ENCODE results near the gene ZHX3. TPM values are rescaled to one million over a fixed set of nuclear protein-coding genes. Genes with fewer than 3 reads are reported as not detected.

Gene ZHX3
- total and polyA plus RNA-seq, 4 donors: 3.2 to 30.0 (median 8.0) TPM

DNA sequence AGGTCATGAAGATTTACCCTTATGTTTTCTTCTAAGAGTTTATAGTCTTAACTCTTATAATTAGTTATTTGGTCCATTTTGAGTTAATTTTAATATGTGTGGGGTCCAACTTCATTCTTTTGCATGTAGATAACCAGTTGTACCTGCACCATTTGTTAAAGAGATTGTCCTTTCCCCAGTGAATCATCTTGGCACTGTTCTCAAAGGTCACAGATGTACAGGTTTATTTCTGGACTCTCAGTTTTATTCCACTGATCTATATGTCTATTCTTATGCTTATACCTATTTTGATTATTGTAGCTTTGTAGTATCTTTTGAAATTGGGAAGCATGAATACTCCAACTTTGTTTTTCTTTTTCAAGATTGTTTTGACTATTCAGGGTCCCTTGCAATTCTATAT is 44.1 kb downstream of the ZHX3 start:
- Histone ChIP-seq H3K27me3 (ENCODE audit: control insufficient read depth in 4 of 4, insufficient read depth in 4 of 4, low read length in 3 of 4) (no peaks in the 10 kb centered on the region), H3K9me3 (ENCODE audit: control insufficient read depth in 4 of 4, low read length in 3 of 4) (no peaks in the 10 kb centered on the region), H3K9ac (ENCODE audit: low read depth in 1 of 2, low read length in 2 of 2) (no peak overlapping the region), H3K4me3 (ENCODE audit: low read depth in 1 of 3, low read length in 3 of 3) (no peak overlapping the region), H3K4me1 (ENCODE audit: control insufficient read depth in 4 of 4, insufficient read depth in 4 of 4, low read length in 3 of 4) (peaks cover 0 to 13% (median 5%) of the 10 kb centered on the region in 4 donors), H3K36me3 (ENCODE audit: control insufficient read depth in 4 of 4, insufficient read depth in 3 of 4, low read depth in 1 of 4, low read length in 3 of 4) (peaks cover 0 to 2% (median 0%) of the 10 kb centered on the region in 4 donors), H3K27ac (ENCODE audit: low read depth in 1 of 2, low read length in 2 of 2) (no peak overlapping the region)
- no peak for DNase-seq (ENCODE audit: low spot score)
- TF ChIP-seq GABPA (IDR thresholded peaks at IDR 0.05 in 1 of 2, conservative IDR thresholded peaks at IDR 0.05 in 1 of 2): no peak
- no peak for TF ChIP-seq EGR1 (IDR thresholded peaks at IDR 0.05; ENCODE audit: low read depth in 2 of 2)
- no peak for TF ChIP-seq JUND (IDR thresholded peaks at IDR 0.05)
- TF ChIP-seq NR2F2 (IDR thresholded peaks at IDR 0.05): no peak
- TF ChIP-seq RAD21 (IDR thresholded peaks at IDR 0.05): no peak
- TF ChIP-seq, protein P1, sequence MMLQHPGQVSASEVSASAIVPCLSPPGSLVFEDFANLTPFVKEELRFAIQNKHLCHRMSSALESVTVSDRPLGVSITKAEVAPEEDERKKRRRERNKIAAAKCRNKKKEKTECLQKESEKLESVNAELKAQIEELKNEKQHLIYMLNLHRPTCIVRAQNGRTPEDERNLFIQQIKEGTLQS (IDR thresholded peaks at IDR 0.05): no peak
- TF ChIP-seq, protein P2, sequence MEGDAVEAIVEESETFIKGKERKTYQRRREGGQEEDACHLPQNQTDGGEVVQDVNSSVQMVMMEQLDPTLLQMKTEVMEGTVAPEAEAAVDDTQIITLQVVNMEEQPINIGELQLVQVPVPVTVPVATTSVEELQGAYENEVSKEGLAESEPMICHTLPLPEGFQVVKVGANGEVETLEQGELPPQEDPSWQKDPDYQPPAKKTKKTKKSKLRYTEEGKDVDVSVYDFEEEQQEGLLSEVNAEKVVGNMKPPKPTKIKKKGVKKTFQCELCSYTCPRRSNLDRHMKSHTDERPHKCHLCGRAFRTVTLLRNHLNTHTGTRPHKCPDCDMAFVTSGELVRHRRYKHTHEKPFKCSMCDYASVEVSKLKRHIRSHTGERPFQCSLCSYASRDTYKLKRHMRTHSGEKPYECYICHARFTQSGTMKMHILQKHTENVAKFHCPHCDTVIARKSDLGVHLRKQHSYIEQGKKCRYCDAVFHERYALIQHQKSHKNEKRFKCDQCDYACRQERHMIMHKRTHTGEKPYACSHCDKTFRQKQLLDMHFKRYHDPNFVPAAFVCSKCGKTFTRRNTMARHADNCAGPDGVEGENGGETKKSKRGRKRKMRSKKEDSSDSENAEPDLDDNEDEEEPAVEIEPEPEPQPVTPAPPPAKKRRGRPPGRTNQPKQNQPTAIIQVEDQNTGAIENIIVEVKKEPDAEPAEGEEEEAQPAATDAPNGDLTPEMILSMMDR (IDR thresholded peaks at IDR 0.05; ENCODE audit: low read depth, low read length, missing input control): no peak
- TF ChIP-seq SP1 (IDR thresholded peaks at IDR 0.05): no peak
- no peak for TF ChIP-seq HNF4A (conservative IDR thresholded peaks at IDR 0.05)
- no peak for TF ChIP-seq FOXA2 (IDR thresholded peaks at IDR 0.05)
- TF ChIP-seq, protein P3, sequence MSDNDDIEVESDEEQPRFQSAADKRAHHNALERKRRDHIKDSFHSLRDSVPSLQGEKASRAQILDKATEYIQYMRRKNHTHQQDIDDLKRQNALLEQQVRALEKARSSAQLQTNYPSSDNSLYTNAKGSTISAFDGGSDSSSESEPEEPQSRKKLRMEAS (IDR thresholded peaks at IDR 0.05): no peak
- no peak for TF ChIP-seq TAF1 (conservative IDR thresholded peaks at IDR 0.05)
- no peak for TF ChIP-seq HNF4G (IDR thresholded peaks at IDR 0.05)
- TF ChIP-seq, protein P4, sequence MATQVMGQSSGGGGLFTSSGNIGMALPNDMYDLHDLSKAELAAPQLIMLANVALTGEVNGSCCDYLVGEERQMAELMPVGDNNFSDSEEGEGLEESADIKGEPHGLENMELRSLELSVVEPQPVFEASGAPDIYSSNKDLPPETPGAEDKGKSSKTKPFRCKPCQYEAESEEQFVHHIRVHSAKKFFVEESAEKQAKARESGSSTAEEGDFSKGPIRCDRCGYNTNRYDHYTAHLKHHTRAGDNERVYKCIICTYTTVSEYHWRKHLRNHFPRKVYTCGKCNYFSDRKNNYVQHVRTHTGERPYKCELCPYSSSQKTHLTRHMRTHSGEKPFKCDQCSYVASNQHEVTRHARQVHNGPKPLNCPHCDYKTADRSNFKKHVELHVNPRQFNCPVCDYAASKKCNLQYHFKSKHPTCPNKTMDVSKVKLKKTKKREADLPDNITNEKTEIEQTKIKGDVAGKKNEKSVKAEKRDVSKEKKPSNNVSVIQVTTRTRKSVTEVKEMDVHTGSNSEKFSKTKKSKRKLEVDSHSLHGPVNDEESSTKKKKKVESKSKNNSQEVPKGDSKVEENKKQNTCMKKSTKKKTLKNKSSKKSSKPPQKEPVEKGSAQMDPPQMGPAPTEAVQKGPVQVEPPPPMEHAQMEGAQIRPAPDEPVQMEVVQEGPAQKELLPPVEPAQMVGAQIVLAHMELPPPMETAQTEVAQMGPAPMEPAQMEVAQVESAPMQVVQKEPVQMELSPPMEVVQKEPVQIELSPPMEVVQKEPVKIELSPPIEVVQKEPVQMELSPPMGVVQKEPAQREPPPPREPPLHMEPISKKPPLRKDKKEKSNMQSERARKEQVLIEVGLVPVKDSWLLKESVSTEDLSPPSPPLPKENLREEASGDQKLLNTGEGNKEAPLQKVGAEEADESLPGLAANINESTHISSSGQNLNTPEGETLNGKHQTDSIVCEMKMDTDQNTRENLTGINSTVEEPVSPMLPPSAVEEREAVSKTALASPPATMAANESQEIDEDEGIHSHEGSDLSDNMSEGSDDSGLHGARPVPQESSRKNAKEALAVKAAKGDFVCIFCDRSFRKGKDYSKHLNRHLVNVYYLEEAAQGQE (IDR thresholded peaks at IDR 0.05): no peak
- TF ChIP-seq FOXA1 (IDR thresholded peaks at IDR 0.05): no peak

DNA sequence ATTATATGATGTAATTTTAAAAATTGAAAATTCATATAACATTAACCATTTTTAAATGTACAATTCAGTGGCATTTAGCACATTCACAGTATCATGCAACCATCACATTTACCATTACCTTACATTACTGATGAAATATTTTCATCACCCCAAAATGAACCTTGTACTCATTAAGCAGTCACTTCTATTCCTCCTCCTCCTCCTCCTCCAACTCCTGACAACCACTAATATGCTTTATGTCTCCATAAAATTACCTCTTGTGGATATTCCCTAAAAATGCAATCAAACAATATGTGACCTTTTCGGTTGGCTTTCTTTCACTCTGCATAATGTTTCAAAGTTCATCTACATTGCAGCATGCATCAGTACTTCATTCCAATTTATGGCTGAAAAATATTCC is 45.2 kb downstream of the ZHX3 start:
- Histone ChIP-seq H3K27me3 (ENCODE audit: control insufficient read depth in 4 of 4, insufficient read depth in 4 of 4, low read length in 3 of 4) (no peaks in the 10 kb centered on the region), H3K4me1 (ENCODE audit: control insufficient read depth in 4 of 4, insufficient read depth in 4 of 4, low read length in 3 of 4) (peaks cover 0 to 13% (median 5%) of the 10 kb centered on the region in 4 donors), H3K9me3 (ENCODE audit: control insufficient read depth in 4 of 4, low read length in 3 of 4) (no peaks in the 10 kb centered on the region), H3K4me3 (ENCODE audit: low read depth in 1 of 3, low read length in 3 of 3) (no peak overlapping the region), H3K36me3 (ENCODE audit: control insufficient read depth in 4 of 4, insufficient read depth in 3 of 4, low read depth in 1 of 4, low read length in 3 of 4) (peaks cover 0 to 3% (median 1%) of the 10 kb centered on the region in 4 donors), H3K27ac (ENCODE audit: low read depth in 1 of 2, low read length in 2 of 2) (no peak overlapping the region), H3K9ac (ENCODE audit: low read depth in 1 of 2, low read length in 2 of 2) (no peak overlapping the region)
- TF ChIP-seq, protein P3 (IDR thresholded peaks at IDR 0.05): no peak
- no peak for TF ChIP-seq SP1 (IDR thresholded peaks at IDR 0.05)
- TF ChIP-seq EGR1 (IDR thresholded peaks at IDR 0.05; ENCODE audit: low read depth in 2 of 2): no peak
- TF ChIP-seq, protein P1 (IDR thresholded peaks at IDR 0.05): no peak
- TF ChIP-seq FOXA1 (IDR thresholded peaks at IDR 0.05): no peak
- TF ChIP-seq, protein P5, sequence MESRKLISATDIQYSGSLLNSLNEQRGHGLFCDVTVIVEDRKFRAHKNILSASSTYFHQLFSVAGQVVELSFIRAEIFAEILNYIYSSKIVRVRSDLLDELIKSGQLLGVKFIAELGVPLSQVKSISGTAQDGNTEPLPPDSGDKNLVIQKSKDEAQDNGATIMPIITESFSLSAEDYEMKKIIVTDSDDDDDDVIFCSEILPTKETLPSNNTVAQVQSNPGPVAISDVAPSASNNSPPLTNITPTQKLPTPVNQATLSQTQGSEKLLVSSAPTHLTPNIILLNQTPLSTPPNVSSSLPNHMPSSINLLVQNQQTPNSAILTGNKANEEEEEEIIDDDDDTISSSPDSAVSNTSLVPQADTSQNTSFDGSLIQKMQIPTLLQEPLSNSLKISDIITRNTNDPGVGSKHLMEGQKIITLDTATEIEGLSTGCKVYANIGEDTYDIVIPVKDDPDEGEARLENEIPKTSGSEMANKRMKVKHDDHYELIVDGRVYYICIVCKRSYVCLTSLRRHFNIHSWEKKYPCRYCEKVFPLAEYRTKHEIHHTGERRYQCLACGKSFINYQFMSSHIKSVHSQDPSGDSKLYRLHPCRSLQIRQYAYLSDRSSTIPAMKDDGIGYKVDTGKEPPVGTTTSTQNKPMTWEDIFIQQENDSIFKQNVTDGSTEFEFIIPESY (IDR thresholded peaks at IDR 0.05): no peak
- no peak for TF ChIP-seq GABPA (IDR thresholded peaks at IDR 0.05 in 1 of 2, conservative IDR thresholded peaks at IDR 0.05 in 1 of 2)
- TF ChIP-seq FOXA2 (IDR thresholded peaks at IDR 0.05): no peak
- no peak for TF ChIP-seq RAD21 (IDR thresholded peaks at IDR 0.05)
- no peak for TF ChIP-seq YY1 (IDR thresholded peaks at IDR 0.05)
- WGBS: 78% methylated on average over 1 of the region's 1 CpG
- DNase-seq (ENCODE audit: low spot score): no peak

Measured in liver (tissue), 9 donors.